HEK293 (cell line): ENCODE results near the gene KCNJ6.
A peak's percentile ranks its signal among the peaks of the same experiment; 100 is the strongest.

Experiments
- CTCF ChIA-PET: fragments of 350-600 bp; formaldehyde crosslinking; extraction: SDS; loops from one replicate; lab custom pipeline; 2021; ENCODE audit warnings: antibody characterized with exemption; lab: Yijun Ruan, JAX
- POLR2A ChIA-PET: fragments of 300-600 bp; formaldehyde crosslinking; extraction: SDS; loops from one replicate; lab custom pipeline; 2020; ENCODE audit warnings: antibody characterized with exemption, inconsistent platforms; lab: Yijun Ruan, JAX
- H3K27ac ChIP-seq: fragments of 200-500 bp; sonication (Bioruptor generic); 2 replicates; pipeline ENCODE4 v1.5.1; 2014; ENCODE audit warnings: low read depth, low read length, control low read depth, inconsistent platforms; ENCODE audit errors: extremely low read depth
- H3K36me3 ChIP-seq, 2 experiments: fragments of 200-500 bp in 1 of 2; sonication (Bioruptor generic) in 1 of 2; 1 replicate in 1 of 2; 2 replicates in 1 of 2; pipeline ENCODE4 v1.5.1; 2014 to 2017; ENCODE audit warnings: inconsistent platforms in 2 of 2, low read length in 2 of 2; ENCODE audit not compliant: control insufficient read depth in 2 of 2, insufficient read depth in 1 of 2
- H3K4me1 ChIP-seq: fragments of 200-500 bp; sonication (Bioruptor generic); 2 replicates; pipeline ENCODE4 v1.5.1; 2014; ENCODE audit warnings: mild to moderate bottlenecking, low read length, inconsistent platforms; ENCODE audit not compliant: control insufficient read depth, insufficient read depth
- H3K4me3 ChIP-seq: 2 replicates; pipeline ENCODE4 v1.5.1; 2011; ENCODE audit warnings: low read depth, mild to moderate bottlenecking, control low read depth, low read length, moderate library complexity
- H3K9me3 ChIP-seq: fragments of 200-500 bp; sonication (Bioruptor generic); 2 replicates; pipeline ENCODE4 v1.5.1; 2014; ENCODE audit warnings: low read depth, low read length, inconsistent platforms; ENCODE audit not compliant: control insufficient read depth, insufficient read depth
- EGR2 ChIP-seq: fragments of 450-650 bp; formaldehyde crosslinking; IDR thresholded peaks from 2 replicates; pipeline ENCODE4 v1.5.1; 2016; ENCODE audit warnings: low read depth, missing biosample characterization, missing genetic modification characterization
- HOXA7 ChIP-seq: sonication (generic); formaldehyde crosslinking; IDR thresholded peaks from 2 replicates; pipeline ENCODE4 v1.8.1; 2022; ENCODE audit warnings: missing genetic modification reagents, borderline replicate concordance
- SCRT1 ChIP-seq: fragments of 450-650 bp; formaldehyde crosslinking; IDR thresholded peaks from 2 replicates; pipeline ENCODE4 v1.5.1; 2016; ENCODE audit warnings: missing biosample characterization, missing genetic modification characterization, borderline replicate concordance
- SP7 ChIP-seq: fragments of 450-650 bp; formaldehyde crosslinking; IDR thresholded peaks from 2 replicates; pipeline ENCODE4 v1.5.1; 2016; ENCODE audit warnings: missing biosample characterization, missing genetic modification characterization
- YY2 ChIP-seq: fragments of 450-650 bp; formaldehyde crosslinking; IDR thresholded peaks from 2 replicates; pipeline ENCODE4 v1.5.1; 2016; ENCODE audit warnings: missing biosample characterization, missing genetic modification characterization
- ZBTB1 ChIP-seq: fragments of 450-650 bp; formaldehyde crosslinking; IDR thresholded peaks from 2 replicates; pipeline ENCODE4 v1.5.1; 2016; ENCODE audit warnings: missing biosample characterization, missing genetic modification characterization
- ZFP41 ChIP-seq: fragments of 450-650 bp; formaldehyde crosslinking; IDR thresholded peaks from 2 replicates; pipeline ENCODE4 v1.5.1; 2016; ENCODE audit warnings: missing biosample characterization, missing genetic modification characterization, borderline replicate concordance
- ZNF335 ChIP-seq: fragments of 450-650 bp; formaldehyde crosslinking; conservative IDR thresholded peaks from 2 replicates; pipeline ENCODE4 v1.5.1; 2016; ENCODE audit warnings: missing biosample characterization, missing genetic modification characterization
- ZNF623 ChIP-seq: fragments of 450-650 bp; formaldehyde crosslinking; IDR thresholded peaks from 2 replicates; pipeline ENCODE4 v1.5.1; 2016; ENCODE audit warnings: missing biosample characterization, missing genetic modification characterization
- ZNF624 ChIP-seq: fragments of 450-650 bp; formaldehyde crosslinking; IDR thresholded peaks from 2 replicates; pipeline ENCODE4 v1.5.1; 2017; ENCODE audit warnings: missing biosample characterization, missing genetic modification characterization
- TF ChIP-seq, protein P1 (sequence below): fragments of 450-650 bp; formaldehyde crosslinking; IDR thresholded peaks from 2 replicates; pipeline ENCODE4 v1.5.1; 2017; ENCODE audit warnings: missing biosample characterization, missing genetic modification characterization
- TF ChIP-seq, protein P2 (sequence below): fragments of 450-650 bp; formaldehyde crosslinking; IDR thresholded peaks from 2 replicates; pipeline ENCODE4 v1.5.1; 2016; ENCODE audit warnings: missing biosample characterization, missing genetic modification characterization, borderline replicate concordance
- TF ChIP-seq, protein P3 (sequence below): fragments of 450-650 bp; formaldehyde crosslinking; IDR thresholded peaks from 2 replicates; pipeline ENCODE4 v1.5.1; 2016; ENCODE audit warnings: missing biosample characterization, missing genetic modification characterization
- TF ChIP-seq, protein P4 (sequence below): fragments of 450-650 bp; formaldehyde crosslinking; IDR thresholded peaks from 2 replicates; pipeline ENCODE4 v1.5.1; 2016; ENCODE audit warnings: missing biosample characterization, missing genetic modification characterization, borderline replicate concordance

Gene KCNJ6

DNA sequence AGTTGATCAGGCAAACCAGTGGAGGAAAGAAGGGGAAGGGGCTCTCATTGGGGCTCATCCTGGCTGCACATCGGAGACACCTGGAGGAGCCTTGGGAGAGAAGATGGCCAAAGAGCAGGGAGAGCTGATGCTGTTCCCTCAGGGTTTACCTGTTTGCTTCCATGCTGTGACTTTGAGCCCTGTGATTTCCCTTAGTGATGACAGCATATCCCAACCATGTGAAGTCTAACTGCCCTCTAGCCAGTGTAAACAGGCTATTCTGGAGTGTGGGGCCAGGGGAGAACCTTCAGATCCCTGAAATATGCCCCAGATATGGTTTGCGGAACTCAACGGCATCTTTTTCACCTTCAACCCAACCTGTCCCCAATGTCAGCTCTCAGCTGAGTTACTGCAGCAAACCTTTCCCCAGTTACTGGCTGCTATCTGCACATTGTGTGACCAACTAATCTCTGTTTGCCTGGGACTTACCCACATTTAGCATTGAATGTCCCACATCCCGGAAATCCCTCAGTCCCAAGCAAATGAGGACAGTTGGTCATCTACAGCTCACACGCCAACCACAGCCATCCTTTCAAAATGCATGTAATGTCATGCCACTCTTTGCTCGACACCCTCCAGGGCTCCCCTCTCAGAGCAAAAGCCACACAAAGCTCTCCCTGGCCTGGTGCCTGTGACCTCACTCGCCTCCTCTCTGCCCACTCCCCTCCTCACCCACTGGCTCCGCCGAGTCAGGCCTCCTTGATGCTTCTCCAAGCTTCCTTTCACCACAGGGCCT lies 242.3 kb downstream of the KCNJ6 start:
- Histone ChIP-seq H3K9me3 (no peaks in the 10 kb centered on the region), H3K4me3 (no peak overlapping the region), H3K27ac (no peak overlapping the region), H3K4me1 (no peaks in the 10 kb centered on the region), H3K36me3 (no peaks in the 10 kb centered on the region)
- POLR2A ChIA-PET = no interaction called here
- CTCF ChIA-PET = interaction anchor here (0.5 to 3.2 kb wide), 33 partner anchors 8 to 1252 kb away, joined by 3 to 29 read pairs (median 4); no protein-coding TSS in a partner anchor
- TF ChIP-seq ZNF623 = peak; percentile 44; the same call in 1 of the 2 replicates
- TF ChIP-seq HOXA7 = no peak
- peak; percentile 33; the same call in 1 of the 2 replicates for TF ChIP-seq EGR2
- TF ChIP-seq, protein P1, sequence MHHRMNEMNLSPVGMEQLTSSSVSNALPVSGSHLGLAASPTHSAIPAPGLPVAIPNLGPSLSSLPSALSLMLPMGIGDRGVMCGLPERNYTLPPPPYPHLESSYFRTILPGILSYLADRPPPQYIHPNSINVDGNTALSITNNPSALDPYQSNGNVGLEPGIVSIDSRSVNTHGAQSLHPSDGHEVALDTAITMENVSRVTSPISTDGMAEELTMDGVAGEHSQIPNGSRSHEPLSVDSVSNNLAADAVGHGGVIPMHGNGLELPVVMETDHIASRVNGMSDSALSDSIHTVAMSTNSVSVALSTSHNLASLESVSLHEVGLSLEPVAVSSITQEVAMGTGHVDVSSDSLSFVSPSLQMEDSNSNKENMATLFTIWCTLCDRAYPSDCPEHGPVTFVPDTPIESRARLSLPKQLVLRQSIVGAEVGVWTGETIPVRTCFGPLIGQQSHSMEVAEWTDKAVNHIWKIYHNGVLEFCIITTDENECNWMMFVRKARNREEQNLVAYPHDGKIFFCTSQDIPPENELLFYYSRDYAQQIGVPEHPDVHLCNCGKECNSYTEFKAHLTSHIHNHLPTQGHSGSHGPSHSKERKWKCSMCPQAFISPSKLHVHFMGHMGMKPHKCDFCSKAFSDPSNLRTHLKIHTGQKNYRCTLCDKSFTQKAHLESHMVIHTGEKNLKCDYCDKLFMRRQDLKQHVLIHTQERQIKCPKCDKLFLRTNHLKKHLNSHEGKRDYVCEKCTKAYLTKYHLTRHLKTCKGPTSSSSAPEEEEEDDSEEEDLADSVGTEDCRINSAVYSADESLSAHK = no peak
- TF ChIP-seq ZNF624 (tag by site-specific recombination) = no peak

DNA sequence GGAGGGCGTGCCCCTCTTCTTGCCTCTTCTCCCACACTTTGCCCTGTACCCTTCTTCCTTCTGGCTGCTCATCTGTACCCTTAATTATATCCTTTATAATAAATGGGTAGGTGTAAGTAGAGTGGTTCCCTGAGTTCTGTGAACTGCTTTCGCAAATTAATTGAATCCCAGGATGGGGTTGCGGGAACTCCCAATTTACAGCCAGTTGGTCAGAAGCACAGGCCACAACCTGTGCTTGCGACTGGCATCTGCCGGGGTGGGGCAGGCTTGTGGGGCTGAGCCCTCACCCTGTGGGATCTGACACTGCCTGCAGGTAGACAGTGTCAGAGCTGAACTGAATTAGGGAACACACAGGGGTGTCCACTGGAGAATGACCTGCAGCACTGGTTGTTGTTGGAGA lies 244.9 kb downstream of the KCNJ6 start:
- CTCF ChIA-PET = interaction anchor here (1.1 kb wide), 1 partner anchor 681 kb away, joined by 4 read pairs; no protein-coding TSS in a partner anchor
- TF ChIP-seq ZFP41 (no peak), SP7 (tag by site-specific recombination) (no peak), ZBTB1 (tag by site-specific recombination) (no peak), ZNF335 (tag by site-specific recombination) (no peak), YY2 (no peak), SCRT1 (tag by site-specific recombination) (no peak)
- TF ChIP-seq, protein P2, sequence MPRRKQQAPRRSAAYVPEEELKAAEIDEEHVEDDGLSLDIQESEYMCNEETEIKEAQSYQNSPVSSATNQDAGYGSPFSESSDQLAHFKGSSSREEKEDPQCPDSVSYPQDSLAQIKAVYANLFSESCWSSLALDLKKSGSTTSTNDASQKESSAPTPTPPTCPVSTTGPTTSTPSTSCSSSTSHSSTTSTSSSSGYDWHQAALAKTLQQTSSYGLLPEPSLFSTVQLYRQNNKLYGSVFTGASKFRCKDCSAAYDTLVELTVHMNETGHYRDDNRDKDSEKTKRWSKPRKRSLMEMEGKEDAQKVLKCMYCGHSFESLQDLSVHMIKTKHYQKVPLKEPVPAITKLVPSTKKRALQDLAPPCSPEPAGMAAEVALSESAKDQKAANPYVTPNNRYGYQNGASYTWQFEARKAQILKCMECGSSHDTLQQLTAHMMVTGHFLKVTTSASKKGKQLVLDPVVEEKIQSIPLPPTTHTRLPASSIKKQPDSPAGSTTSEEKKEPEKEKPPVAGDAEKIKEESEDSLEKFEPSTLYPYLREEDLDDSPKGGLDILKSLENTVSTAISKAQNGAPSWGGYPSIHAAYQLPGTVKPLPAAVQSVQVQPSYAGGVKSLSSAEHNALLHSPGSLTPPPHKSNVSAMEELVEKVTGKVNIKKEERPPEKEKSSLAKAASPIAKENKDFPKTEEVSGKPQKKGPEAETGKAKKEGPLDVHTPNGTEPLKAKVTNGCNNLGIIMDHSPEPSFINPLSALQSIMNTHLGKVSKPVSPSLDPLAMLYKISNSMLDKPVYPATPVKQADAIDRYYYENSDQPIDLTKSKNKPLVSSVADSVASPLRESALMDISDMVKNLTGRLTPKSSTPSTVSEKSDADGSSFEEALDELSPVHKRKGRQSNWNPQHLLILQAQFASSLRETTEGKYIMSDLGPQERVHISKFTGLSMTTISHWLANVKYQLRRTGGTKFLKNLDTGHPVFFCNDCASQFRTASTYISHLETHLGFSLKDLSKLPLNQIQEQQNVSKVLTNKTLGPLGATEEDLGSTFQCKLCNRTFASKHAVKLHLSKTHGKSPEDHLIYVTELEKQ (tag by site-specific recombination) = no peak
- TF ChIP-seq, protein P3, sequence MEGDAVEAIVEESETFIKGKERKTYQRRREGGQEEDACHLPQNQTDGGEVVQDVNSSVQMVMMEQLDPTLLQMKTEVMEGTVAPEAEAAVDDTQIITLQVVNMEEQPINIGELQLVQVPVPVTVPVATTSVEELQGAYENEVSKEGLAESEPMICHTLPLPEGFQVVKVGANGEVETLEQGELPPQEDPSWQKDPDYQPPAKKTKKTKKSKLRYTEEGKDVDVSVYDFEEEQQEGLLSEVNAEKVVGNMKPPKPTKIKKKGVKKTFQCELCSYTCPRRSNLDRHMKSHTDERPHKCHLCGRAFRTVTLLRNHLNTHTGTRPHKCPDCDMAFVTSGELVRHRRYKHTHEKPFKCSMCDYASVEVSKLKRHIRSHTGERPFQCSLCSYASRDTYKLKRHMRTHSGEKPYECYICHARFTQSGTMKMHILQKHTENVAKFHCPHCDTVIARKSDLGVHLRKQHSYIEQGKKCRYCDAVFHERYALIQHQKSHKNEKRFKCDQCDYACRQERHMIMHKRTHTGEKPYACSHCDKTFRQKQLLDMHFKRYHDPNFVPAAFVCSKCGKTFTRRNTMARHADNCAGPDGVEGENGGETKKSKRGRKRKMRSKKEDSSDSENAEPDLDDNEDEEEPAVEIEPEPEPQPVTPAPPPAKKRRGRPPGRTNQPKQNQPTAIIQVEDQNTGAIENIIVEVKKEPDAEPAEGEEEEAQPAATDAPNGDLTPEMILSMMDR (tag by site-specific recombination) = no peak
- TF ChIP-seq, protein P4, sequence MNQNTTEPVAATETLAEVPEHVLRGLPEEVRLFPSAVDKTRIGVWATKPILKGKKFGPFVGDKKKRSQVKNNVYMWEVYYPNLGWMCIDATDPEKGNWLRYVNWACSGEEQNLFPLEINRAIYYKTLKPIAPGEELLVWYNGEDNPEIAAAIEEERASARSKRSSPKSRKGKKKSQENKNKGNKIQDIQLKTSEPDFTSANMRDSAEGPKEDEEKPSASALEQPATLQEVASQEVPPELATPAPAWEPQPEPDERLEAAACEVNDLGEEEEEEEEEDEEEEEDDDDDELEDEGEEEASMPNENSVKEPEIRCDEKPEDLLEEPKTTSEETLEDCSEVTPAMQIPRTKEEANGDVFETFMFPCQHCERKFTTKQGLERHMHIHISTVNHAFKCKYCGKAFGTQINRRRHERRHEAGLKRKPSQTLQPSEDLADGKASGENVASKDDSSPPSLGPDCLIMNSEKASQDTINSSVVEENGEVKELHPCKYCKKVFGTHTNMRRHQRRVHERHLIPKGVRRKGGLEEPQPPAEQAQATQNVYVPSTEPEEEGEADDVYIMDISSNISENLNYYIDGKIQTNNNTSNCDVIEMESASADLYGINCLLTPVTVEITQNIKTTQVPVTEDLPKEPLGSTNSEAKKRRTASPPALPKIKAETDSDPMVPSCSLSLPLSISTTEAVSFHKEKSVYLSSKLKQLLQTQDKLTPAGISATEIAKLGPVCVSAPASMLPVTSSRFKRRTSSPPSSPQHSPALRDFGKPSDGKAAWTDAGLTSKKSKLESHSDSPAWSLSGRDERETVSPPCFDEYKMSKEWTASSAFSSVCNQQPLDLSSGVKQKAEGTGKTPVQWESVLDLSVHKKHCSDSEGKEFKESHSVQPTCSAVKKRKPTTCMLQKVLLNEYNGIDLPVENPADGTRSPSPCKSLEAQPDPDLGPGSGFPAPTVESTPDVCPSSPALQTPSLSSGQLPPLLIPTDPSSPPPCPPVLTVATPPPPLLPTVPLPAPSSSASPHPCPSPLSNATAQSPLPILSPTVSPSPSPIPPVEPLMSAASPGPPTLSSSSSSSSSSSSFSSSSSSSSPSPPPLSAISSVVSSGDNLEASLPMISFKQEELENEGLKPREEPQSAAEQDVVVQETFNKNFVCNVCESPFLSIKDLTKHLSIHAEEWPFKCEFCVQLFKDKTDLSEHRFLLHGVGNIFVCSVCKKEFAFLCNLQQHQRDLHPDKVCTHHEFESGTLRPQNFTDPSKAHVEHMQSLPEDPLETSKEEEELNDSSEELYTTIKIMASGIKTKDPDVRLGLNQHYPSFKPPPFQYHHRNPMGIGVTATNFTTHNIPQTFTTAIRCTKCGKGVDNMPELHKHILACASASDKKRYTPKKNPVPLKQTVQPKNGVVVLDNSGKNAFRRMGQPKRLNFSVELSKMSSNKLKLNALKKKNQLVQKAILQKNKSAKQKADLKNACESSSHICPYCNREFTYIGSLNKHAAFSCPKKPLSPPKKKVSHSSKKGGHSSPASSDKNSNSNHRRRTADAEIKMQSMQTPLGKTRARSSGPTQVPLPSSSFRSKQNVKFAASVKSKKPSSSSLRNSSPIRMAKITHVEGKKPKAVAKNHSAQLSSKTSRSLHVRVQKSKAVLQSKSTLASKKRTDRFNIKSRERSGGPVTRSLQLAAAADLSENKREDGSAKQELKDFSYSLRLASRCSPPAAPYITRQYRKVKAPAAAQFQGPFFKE (tag by site-specific recombination) = no peak
- TF ChIP-seq, all 188 proteins: peak for 0
- no peaks in the 10 kb centered on the region for H3K36me3 ChIP-seq
- no peak overlapping the region for H3K27ac ChIP-seq
- H3K9me3 ChIP-seq = no peaks in the 10 kb centered on the region
- POLR2A ChIA-PET = interaction anchor here (1.0 kb wide), 1 partner anchor 107 kb away, joined by 4 read pairs; no protein-coding TSS in a partner anchor
- no peak overlapping the region for H3K4me3 ChIP-seq
- H3K4me1 ChIP-seq = no peaks in the 10 kb centered on the region
